ENCODE results near the gene TMPRSS11E.
"Not testable (repeated sequence)": the region's sequence is repeated elsewhere in the genome, so short reads cannot be mapped to it uniquely, and the experiment has no call there.

TMPRSS11E gene

DNA sequence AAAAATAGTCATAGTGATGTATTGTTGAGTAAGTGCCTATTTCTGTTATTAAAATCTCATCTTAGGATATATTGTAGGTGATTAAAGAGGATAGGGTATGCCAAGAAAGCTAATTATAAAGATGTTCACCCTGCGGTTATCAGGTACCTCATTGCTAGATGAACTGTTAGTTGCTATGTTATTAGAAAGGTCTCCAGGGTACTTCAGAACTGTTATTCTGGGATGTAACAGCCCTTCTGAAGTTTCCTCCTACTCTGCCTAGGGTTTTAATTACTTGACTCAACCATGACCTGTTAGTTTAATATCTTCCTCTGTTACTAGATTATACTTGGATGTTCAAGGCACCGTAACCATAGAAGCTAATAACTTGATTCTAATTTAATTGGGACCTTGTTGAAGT lies 15.4 kb downstream of the TMPRSS11E start:
- DNase-seq = no peak

DNA sequence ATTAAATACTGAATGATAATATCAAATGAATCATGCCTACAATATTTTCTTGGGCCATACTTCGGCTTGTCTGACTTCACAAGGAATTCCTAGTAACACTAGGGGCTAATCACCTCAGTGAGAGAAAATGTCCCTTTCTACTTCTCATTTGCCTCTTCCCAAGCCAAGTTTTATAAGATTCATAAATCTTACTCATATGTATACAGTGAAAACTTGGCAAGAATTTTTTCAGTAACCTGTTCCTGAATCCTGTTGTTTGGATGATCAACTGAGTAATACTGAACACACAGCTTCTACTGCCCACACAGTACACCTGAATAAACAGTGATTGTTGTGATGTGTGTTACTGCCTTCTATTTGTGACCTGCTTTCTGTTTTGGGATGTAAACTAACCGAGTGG lies 16.5 kb downstream of the TMPRSS11E start:
- DNase-seq = no peak

DNA sequence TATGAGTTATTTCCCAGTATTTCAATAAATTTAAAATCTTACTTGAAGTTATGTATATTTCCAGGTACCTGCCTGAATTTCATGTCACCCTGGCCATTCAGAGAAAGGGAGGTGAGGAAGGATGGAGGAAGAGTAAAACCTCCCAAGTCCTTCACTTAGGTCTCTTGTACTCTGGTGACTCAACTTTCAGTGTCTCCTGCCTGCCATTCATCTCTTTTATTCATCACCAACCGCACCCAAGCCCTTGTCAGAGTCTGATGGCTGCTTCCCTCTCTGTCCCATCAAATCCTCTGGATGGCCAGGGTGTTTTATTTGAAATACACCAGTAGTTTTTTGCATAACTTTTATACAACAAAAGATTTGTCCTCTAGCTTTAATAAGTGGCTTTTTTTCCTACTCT lies 17.8 kb downstream of the TMPRSS11E start:
- no peak for DNase-seq

DNA sequence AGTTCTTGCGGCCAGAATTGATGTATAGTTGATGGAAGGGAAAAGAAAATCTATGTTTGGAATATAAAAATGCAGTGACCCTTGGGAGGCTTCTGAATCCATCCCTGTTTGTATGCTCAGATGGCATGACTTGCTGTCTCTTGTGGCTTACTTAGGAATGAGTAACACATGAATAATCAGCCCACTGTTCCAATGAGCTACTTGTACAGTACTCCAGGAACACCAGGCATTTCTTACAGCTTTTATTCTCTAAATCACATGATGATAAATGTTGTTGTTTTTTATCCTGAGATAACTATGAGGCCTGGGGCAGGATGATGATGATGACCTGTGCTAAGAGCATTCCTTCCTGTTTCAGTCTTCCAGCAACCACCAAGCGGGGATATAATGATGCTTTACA lies 18.9 kb downstream of the TMPRSS11E start:
- no peak for DNase-seq

DNA sequence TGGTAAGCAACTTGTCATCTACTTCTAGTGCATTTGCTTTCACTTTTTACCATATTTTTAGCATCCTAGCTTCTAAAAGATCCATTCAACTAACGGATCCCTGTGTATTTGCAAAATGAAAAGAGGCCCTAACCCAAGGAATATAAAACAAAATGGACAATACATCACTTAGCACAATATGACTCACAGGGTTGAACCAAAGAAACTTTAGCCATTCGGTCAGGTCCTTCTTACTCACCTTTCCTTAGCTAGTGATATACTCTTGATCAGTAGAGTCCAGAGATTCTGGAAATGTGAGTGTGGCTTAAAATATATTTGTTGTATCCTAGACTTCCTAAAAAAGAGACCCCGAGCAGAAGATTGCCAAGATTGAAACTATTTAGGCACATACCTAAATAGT lies 19.5 kb downstream of the TMPRSS11E start:
- no peak for DNase-seq

DNA sequence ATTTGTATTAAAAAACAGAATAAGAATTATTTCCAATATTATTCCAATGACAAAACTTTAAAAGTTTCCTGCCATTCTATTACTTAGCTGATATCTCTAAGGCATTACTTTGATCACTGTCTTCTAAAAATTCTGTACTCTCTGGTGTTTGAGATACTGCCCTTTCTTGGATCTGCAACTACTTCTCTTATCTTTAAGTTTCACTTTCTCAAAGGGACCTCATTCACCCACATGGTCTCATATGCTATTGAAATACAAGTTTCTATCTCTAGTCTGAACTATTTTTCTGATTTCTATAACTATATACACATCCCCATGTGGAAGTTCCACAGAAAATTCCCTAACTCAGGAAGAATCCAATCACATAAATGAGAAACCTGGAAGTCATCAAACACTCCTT lies 22.2 kb downstream of the TMPRSS11E start:
- no peak for DNase-seq

DNA sequence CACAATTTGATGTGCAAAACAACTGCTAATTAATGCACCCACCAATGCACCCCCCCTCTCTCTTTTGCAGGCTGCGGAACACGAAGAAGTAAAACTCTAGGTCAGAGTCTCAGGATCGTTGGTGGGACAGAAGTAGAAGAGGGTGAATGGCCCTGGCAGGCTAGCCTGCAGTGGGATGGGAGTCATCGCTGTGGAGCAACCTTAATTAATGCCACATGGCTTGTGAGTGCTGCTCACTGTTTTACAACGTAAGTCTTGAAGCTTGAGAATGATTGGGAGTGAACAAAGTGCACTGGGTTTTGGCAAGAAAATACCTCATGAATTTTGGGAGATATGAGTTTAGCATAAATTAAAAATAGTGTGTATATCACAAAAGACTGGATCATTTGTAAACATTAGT lies 28.9 kb downstream of the TMPRSS11E start:
- no peak for DNase-seq

DNA sequence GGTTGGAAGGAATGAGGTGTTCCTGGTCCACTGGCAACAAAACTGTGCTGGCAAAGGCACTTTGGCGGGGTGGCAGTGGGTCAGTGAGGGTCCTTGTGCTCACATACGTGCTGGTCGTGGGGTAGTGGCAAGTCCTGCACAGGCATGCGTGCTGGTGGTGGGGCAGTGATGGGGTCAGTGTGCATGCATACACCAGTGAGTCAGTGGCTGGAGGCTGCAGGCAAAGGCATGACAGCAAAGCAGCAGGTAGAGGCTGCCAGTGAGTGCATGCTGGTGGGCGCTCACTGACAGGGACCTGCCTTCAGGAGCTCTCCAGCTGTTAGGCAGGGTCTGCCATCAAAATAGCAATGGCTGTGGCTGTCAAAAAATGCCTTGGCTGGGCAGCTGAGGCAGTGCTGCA lies 42.1 kb downstream of the TMPRSS11E start:
- DNase-seq = no peak

DNA sequence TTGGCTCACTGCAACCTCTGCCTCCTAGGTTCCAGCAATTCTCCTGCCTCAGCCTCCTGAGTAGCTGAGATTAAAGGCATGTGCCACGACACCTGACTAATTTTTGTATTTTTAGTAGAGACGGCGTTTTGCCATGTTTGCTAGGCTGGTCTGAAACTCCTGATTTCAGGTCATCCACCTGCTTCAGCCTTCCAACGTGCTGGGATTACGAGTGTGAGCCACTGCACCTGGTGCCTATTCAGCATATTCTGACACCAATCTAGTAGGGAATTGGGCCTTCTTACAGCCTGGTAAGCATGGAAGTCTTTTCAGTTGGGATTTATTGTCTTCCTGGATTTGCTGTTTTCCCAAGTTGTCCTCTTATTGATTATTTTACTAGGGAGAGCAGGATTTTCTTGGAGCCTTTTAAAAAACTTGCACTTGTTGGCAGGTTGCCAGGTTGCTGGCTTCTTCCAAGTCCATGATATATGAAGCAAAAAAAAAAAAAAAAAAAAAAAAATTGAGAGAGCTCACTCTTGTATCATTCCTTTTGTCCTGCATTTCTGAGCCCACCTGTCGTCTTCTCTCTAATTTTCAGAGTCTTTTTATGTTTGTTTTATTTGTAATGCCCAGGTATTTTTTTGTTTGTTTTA lies 43.7 kb downstream of the TMPRSS11E start:
- DNase-seq = no peak

DNA sequence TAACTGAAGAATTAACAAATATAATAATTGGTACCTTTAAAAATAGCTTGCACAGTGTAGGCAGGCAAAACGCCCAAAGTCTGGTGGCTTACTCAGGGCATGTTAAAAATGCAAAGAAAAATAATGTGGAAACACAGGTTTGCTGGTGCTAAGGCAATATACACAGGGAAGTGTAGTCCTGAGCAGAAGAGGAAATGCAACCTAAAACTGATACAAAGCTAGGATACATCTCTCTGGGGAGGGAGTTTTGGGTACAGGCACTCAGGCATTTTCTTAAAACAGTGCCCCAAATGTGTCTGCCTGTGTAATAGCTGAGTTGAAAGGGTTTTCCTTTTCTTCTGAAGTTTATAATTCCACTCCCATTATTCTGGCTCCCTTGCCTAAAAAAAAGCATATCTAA lies 47.4 kb downstream of the TMPRSS11E start:
- no peak for DNase-seq

DNA sequence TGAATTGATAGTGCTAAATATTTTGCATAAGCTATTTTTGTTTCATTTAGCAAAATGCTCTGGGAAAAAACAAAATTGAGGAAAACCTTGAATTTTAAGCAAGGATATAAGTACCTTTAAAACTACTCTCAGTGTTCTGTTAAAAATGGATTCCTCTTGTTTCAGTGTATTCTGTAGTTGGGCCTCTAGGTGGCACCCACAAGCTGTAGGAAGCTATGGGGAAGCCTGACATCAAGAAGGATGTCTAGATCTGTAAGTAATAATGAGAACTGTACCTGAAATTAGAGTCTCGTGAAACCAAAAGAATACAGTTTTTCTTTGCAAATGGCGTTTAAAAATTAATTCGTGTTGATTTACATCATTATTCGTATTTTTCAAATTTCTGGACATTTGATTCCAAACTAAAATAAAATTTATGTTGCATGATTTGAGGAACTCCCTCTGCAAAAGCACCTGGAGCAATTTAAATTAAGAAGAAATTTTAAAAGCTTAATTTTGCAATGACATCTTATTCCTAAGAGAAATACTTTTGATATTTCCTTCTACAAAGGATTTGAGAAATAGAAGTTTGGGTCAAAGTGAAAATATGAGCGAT lies 51.2 kb downstream of the TMPRSS11E start:
- peak; percentile 48 for DNase-seq

DNA sequence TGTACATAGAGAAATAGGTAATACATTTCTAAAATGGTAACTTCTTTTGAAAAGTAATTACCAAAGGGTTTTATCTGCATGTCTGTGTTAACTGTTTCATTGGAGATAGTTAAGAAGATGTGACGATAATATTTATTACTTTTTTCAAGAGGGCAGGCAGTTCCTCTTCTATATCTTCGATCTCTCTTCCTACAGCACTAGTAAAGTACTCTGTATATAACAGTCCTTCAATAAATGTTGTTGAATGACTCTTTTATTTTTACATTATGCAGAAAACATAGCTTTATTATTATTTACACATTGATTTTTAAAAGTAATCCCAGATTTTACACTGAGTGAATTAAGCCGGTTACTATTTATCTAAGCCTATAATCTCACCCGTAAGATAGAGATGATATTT lies 51.8 kb downstream of the TMPRSS11E start:
- DNase-seq = no peak

DNA sequence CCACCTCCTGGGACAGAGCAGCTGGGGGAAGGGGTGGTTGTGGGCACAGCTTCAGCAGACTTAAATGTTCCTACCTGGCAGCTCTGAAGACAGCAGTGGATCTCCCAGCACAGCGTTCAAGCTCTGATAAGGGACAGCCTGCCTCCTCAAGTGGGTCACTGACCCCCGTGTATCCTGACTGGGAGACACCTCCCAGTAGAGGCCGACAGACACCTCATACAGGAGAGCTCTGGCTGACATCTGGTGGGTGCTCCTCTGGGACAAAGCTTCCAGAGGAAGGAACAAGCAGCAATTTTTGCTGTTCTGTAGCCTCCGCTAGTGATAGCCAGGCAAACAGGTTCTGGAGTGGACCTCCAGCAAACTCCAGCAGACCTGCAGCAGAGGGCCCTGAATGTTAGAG lies 56.2 kb downstream of the TMPRSS11E start:
- DNase-seq = not testable (repeated sequence)

DNA sequence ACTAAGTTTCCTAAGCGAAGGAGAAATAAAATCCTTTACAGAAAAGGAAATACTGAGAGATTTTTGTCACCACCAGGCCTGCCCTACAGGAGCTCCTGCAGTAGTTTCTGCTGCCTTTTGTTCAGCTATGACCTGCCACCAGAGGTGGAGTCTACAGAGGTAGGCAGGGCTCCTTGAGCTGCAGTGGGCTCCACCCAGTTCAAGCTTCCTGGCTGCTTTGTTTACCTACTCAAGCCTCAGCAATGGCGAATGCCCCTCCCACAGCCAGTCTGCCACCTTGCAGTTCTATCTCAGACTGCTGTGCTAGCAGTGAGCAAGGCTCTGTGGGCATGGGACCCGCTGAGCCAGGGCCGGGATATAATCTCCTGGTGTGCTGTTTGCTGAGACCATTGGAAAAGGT lies 57.6 kb downstream of the TMPRSS11E start:
- DNase-seq = not testable (repeated sequence)

DNA sequence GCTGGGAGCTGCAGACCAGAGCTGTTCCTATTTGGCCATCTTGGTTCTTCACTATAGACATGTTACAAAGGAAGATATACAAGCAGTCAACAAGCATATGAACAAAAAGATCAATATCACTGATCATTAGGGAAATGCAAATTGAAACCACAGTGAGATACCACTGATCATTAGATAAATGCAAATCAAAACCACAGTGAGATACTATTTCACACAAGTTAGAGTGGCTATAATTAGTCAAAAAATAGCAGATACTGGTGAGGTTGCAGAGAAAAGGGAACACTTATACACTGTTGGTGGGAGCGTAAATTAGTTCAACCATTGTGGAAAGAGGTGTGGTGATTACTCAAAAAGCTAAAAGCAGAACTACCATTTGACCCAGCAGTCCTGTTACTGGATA lies 58.2 kb downstream of the TMPRSS11E start:
- DNase-seq = not testable (repeated sequence)

DNA sequence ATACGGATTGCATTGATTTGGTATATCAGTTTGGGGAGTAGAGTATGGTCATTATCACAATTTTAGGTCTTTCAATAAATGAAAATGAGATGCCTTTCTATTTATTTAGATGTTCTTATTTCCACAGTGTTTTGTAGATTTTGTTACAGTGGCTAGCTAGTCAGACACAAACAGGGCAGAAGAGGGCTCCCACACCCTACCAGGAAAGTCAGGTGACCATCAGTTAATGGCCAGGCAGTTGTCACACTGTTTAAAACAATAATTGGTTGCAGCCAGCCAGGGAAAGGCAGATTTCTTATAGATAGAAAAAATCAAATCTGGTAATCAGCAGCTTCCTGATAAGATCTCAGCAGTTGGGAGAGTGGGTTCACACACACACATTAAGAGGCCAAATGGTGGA lies 71.6 kb downstream of the TMPRSS11E start:
- no peak for DNase-seq

DNA sequence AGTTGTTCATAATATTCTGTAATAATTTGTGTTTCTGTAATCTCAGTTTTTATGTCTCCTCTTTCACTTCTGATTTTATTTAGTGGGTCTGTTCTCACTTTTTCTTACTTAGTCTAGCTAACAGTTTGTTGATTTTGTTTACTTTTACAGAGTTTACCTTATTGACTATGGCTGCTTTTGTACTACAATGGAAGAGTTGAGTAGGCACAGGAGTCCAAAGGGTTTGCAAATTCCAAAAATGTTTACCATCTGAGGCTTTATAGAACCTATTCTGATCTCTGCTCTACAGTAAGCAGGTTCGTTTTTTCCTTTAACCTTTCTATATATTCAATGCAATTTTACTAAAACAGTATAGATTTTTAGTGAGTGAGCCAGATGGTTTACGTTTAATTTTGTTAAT lies 73.7 kb downstream of the TMPRSS11E start:
- DNase-seq = no peak

DNA sequence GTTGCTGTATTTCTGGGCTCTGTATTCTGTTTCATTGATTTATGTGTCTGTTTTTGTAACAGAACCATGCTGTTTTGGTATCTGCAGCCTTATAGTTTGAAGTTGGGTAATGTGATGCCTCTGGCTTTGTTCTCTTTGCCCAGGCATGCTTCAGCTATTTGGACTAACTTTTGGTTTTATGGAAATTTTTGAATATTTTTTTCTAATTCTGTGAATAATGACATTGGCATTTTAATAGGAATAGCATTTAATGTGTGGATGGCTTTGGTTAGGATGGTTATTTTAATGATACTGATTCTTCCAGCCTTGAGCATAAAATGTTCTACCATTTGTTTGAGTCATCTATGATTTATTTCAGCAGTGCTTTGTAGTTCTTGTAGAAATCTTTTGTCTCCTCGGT lies 75.0 kb downstream of the TMPRSS11E start:
- not testable (repeated sequence) for DNase-seq

DNA sequence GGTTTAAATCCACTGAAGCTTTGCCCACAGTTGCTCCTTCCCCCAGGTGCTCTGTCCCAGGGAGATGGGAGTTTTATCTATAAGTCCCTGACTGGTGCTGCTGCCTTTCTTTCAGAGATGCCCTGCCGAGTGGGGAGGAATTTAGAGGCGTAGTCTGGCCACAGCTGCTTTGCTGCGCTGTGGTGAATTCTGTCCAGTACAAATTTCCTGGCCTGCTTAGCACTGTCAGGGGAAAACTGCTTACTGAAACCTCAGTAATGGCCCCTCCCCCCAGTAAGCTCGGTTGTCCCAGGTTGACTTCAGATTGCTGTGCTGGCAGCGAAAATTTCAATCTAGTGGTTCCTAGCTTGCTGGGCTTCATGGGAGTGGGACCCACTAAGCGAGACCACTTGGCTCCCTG lies 88.7 kb downstream of the TMPRSS11E start:
- no peak for DNase-seq

DNA sequence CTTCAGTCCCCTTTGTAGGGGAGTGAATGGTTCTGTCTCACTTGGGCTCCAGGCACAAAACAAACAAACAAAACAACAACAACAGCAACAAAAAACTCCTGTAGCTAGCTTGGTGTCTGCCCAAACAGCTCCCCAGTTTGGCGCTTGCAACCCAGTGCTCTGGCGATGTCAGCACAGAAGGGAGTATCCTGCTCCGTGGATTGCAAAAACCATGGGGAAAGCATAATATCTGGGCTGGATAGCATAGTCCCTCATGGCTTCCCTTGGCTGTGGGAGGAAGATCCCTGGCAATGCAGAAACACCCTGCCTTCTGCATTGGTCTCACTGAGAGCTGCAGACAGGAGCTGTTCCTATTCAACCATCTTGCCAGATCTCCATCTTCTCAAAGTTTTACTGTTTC lies 89.1 kb downstream of the TMPRSS11E start:
- DNase-seq = no peak

DNA sequence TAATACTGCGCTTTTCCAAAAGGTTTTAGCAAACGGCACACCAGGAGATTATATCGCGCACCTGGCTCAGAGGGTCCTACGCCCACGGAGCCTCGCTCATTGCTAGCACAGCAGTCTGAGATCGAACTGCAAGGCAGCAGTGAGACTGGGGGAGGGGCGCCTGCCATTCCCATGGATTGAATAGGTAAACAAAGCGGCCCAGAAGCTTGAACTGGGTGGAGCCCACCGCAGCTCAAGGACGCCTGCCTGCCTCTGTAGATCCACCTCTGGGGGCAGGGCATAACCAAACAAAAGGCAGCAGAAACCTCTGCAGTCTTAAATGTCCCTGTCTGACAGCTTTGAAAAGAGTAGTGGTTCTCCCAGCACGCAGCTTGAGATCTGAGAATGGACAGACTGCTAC lies 95.5 kb downstream of the TMPRSS11E start:
- not testable (repeated sequence) for DNase-seq
